Esophagus squamous epithelium (tissue), 4 donors: ENCODE results near the gene SPEG.

Experiments used
- POLR2A ChIP-seq, 4 donors: fragments of 450-650 bp; IDR thresholded peaks; one replicate each; pipeline ENCODE4 v1.6.1; 2017; ENCODE audit warnings: antibody characterized with exemption in 4 of 4, mild to moderate bottlenecking in 4 of 4, moderate library complexity in 3 of 4
- TF ChIP-seq, protein P1 (sequence below), 6 experiments: fragments of 450-650 bp in 4 of 6; fragments of 200-600 bp in 2 of 6; sonication (generic) in 2 of 6; IDR thresholded peaks; one replicate each; pipeline ENCODE4 v1.5.1; 2016 to 2019; ENCODE audit warnings: antibody characterized with exemption in 6 of 6, mild to moderate bottlenecking in 4 of 6, moderate library complexity in 4 of 6

DNA sequence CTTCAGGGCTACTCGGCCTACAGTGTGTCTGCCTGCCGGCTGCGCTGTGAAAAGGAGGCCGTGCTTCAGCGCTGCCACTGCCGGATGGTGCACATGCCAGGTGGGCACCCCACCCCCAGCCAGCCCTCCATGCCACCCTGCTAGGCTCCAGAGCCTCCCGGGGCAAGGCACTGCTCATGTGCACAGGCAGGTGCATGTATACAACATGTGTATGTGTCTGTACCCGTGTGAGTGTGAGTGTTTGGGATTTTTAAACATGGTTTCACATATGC, 97.7 kb downstream of the SPEG start:
- TF ChIP-seq, protein P1, sequence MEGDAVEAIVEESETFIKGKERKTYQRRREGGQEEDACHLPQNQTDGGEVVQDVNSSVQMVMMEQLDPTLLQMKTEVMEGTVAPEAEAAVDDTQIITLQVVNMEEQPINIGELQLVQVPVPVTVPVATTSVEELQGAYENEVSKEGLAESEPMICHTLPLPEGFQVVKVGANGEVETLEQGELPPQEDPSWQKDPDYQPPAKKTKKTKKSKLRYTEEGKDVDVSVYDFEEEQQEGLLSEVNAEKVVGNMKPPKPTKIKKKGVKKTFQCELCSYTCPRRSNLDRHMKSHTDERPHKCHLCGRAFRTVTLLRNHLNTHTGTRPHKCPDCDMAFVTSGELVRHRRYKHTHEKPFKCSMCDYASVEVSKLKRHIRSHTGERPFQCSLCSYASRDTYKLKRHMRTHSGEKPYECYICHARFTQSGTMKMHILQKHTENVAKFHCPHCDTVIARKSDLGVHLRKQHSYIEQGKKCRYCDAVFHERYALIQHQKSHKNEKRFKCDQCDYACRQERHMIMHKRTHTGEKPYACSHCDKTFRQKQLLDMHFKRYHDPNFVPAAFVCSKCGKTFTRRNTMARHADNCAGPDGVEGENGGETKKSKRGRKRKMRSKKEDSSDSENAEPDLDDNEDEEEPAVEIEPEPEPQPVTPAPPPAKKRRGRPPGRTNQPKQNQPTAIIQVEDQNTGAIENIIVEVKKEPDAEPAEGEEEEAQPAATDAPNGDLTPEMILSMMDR (IDR thresholded peaks at IDR 0.05): no peak
- TF ChIP-seq POLR2A (IDR thresholded peaks at IDR 0.05): no peak
